Epithelial cell of umbilical artery (primary cell): ENCODE results near the gene MYO7B. TPM values are rescaled to one million over a fixed set of nuclear protein-coding genes. Genes with fewer than 3 reads are reported as not detected.

ENCODE experiments used
- total RNA-seq: library from RNA; depleted of rRNA; stranded (reverse); fragments of >200 nt; gene quantifications from 2 replicates; pipeline ENCODE4 v1.2.3, GENCODE V29; 2014

MYO7B gene
- total RNA-seq = 0.32 and 0.46 TPM in 2 replicates

GRCh38 chr2:127535422-127535901 is at the start of gene MYO7B:
Gene MYO7B (plus strand): TSS chr2:127535683. CDS start chr2:127559723, 24,040 bp downstream.

GRCh38 chr2:127526132-127527000 is 9.1 kb upstream of the MYO7B start, which contains the start of gene IWS1:
Gene IWS1 (minus strand): TSS chr2:127526489. CDS start chr2:127526208, 281 bp downstream.

GRCh38 chr2:127645395-127646291 is 110.2 kb downstream of the MYO7B start, which contains the start of gene GPR17:
Gene GPR17 (plus strand): TSS chr2:127646153. CDS start chr2:127650736, 4,583 bp downstream.

GRCh38 chr2:127675331-127676261 is 140.1 kb downstream of the MYO7B start, which contains the start of gene LIMS2:
Gene LIMS2 (minus strand): TSS chr2:127675530. CDS start chr2:127675024, 506 bp downstream.

Other genes with a start within 250 kb of the MYO7B start
- 45.9 and 49.0 TPM in 2 replicates for gene ERCC3, start 241.5 kb upstream of the MYO7B start, total RNA-seq
- gene MAP3K2, start 147.7 kb upstream of the MYO7B start, total RNA-seq = 13.3 and 17.3 TPM in 2 replicates
- not detected in 2 replicates for gene PROC, start 117.3 kb upstream of the MYO7B start, total RNA-seq
- gene IWS1, start 9.2 kb upstream of the MYO7B start, total RNA-seq = 44.1 and 47.7 TPM in 2 replicates
- 0.30 and 0.32 TPM in 2 replicates for gene GPR17, start 110.5 kb downstream of the MYO7B start, total RNA-seq
- gene LIMS2, start 139.8 kb downstream of the MYO7B start, total RNA-seq = 3.6 and 8.8 TPM in 2 replicates
- gene SFT2D3, start 165.8 kb downstream of the MYO7B start, total RNA-seq = 3.0 and 5.2 TPM in 2 replicates